Rectal smooth muscle tissue (tissue), 1 donor: Measurements from ENCODE around the gene TAF5L.
"Not testable (repeated sequence)": the region's sequence is repeated elsewhere in the genome, so short reads cannot be mapped to it uniquely, and the experiment has no call there.

ENCODE experiments used
- H3K27ac ChIP-seq: one replicate; pipeline ENCODE4 v1.7.0; 2013; ENCODE audit warnings: low read depth, low read length, inconsistent platforms
- H3K27me3 ChIP-seq: one replicate; pipeline ENCODE4 v1.7.0; 2013; ENCODE audit warnings: low read length; ENCODE audit not compliant: control insufficient read depth, insufficient read depth
- H3K36me3 ChIP-seq: one replicate; pipeline ENCODE4 v1.7.0; 2013; ENCODE audit warnings: low read length; ENCODE audit not compliant: control insufficient read depth, insufficient read depth
- H3K4me1 ChIP-seq: one replicate; pipeline ENCODE4 v1.7.0; 2013; ENCODE audit warnings: low read length; ENCODE audit not compliant: control insufficient read depth, insufficient read depth
- H3K4me3 ChIP-seq: one replicate; pipeline ENCODE4 v1.7.0; 2013; ENCODE audit warnings: low read length
- H3K9ac ChIP-seq: one replicate; pipeline ENCODE4 v1.7.0; 2013; ENCODE audit warnings: low read length

Gene TAF5L

GRCh38 chr1:229637746-229638145, 11.8 kb upstream of the TAF5L start:
- no peaks in the 10 kb centered on the region for H3K4me1 ChIP-seq
- no peak overlapping the region for H3K9ac ChIP-seq
- H3K36me3 ChIP-seq: peaks cover 26% of the 10 kb centered on the region
- H3K27me3 ChIP-seq: no peaks in the 10 kb centered on the region
- H3K4me3 ChIP-seq: no peak overlapping the region
- no peak overlapping the region for H3K27ac ChIP-seq

DNA sequence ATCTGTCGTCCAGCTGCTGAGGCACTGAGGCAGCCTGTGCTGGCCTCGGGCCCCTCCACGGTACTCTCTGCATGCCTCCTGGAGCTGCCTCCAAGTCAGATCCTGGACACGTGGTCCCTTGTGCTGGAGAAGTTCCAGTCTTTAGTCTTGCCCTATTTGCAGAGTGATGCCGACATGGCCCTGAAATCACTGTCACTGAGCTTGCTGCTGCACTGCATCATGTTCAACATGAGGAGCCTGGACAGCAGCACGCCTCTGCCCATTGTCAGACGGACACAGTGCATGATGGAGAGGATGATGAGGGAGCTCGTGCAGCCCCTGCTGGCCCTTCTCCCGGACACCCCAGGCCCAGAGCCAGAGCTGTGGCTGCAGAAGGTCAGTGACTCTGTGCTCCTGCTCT, 10.1 kb upstream of the TAF5L start:
- no peaks in the 10 kb centered on the region for H3K4me1 ChIP-seq
- no peak overlapping the region for H3K9ac ChIP-seq
- H3K4me3 ChIP-seq: no peak overlapping the region
- peaks cover 26% of the 10 kb centered on the region for H3K36me3 ChIP-seq
- H3K27ac ChIP-seq: no peak overlapping the region
- H3K27me3 ChIP-seq: no peaks in the 10 kb centered on the region

DNA sequence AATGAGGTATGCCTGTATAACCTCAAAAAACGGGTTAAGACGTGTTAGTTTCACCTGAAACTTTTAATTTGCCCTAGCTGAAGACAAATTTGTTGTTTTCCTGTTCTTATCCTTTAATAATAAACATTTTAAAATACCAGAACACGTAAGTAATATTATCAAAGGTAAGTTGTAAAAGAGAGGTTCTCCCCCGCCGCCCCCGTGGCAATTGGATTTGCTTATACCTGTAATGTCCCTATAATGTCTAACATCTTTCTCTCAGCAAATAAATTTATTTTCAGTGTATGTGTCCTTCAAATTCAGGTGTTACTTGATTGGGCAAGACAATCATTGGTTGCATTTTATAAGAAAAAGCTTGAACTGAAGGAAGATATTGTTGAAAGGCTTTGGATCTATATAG, 6.0 kb upstream of the TAF5L start:
- H3K27ac ChIP-seq: no peak overlapping the region
- H3K27me3 ChIP-seq: no peaks in the 10 kb centered on the region
- H3K4me3 ChIP-seq: no peak overlapping the region
- H3K36me3 ChIP-seq: peaks cover 19% of the 10 kb centered on the region
- no peak overlapping the region for H3K9ac ChIP-seq
- peaks cover 2% of the 10 kb centered on the region for H3K4me1 ChIP-seq

DNA sequence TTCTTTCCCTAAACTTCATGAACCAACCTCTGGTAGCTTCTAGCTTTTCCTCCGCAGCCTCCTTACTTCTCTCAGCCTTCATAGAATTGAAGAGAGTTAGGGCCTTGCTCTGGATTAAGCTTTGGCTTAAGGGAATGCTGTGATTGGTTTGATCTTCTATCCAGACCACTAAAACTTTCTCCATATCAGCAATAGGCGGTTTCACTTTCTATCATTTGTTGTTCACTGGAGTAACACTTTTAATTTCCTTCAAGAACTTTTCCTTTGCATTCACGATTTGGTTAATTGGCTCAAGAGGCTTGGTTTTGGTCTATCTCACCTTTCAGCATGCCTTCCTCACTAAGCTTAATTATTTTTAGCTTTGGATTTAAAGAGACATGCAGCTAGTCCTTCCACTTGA, 5.2 kb upstream of the TAF5L start:
- no peaks in the 10 kb centered on the region for H3K27me3 ChIP-seq
- no peak overlapping the region for H3K9ac ChIP-seq
- peaks cover 14% of the 10 kb centered on the region for H3K36me3 ChIP-seq
- peaks cover 3% of the 10 kb centered on the region for H3K4me1 ChIP-seq
- no peak overlapping the region for H3K27ac ChIP-seq
- no peak overlapping the region for H3K4me3 ChIP-seq

DNA sequence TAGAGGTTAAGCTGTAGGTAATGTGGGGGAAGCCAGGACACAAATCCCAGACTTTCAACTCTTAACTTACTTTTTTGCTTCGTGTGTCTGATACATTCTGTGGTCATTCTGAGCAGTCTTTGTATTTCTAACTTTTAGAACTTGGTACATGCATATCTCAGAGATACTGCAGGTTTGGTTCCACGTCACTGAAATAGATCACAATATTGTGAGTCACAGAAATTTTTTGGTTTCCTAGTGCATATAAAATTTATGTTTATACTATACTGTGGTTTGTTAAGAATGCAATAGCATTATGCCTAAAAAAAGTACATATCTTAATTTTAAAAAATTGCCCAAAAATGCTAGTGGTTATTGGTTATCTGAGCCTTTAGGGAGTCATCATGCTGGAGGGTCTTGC, 3.3 kb upstream of the TAF5L start:
- Histone ChIP-seq H3K9ac (no peak overlapping the region), H3K4me1 (peaks cover 6% of the 10 kb centered on the region), H3K27ac (no peak overlapping the region), H3K4me3 (no peak overlapping the region), H3K36me3 (no peaks in the 10 kb centered on the region), H3K27me3 (no peaks in the 10 kb centered on the region)

- no peak overlapping the region for H3K27ac ChIP-seq
- H3K27me3 ChIP-seq: no peaks in the 10 kb centered on the region
- H3K9ac ChIP-seq: no peak overlapping the region
Observed at GRCh38 chr1:229627003-229627402, 1.1 kb upstream of the TAF5L start.

GRCh38 chr1:229625071-229625914, 629 bp downstream of the TAF5L start:
- H3K36me3 ChIP-seq: no peaks in the 10 kb centered on the region
- peak overlapping the region; percentile 90 for H3K4me3 ChIP-seq
- peak overlapping the region; percentile 54 for H3K9ac ChIP-seq
- H3K4me1 ChIP-seq: peaks cover 11% of the 10 kb centered on the region
- H3K27me3 ChIP-seq: no peaks in the 10 kb centered on the region
- peak overlapping the region; percentile 82 for H3K27ac ChIP-seq

More at GRCh38 chr1:229627003-229627402, 1.1 kb upstream of the TAF5L start:
- Histone ChIP-seq H3K4me1 (peaks cover 11% of the 10 kb centered on the region), H3K36me3 (no peaks in the 10 kb centered on the region), H3K4me3 (peak overlapping the region; percentile 66)

- Histone ChIP-seq H3K36me3 (no peaks in the 10 kb centered on the region), H3K4me1 (peaks cover 11% of the 10 kb centered on the region), H3K27me3 (no peaks in the 10 kb centered on the region), H3K27ac (no peak overlapping the region), H3K9ac (peak overlapping the region; percentile 7), H3K4me3 (peak overlapping the region; percentile 90)
Observed at GRCh38 chr1:229624521-229625070, 1.3 kb downstream of the TAF5L start.

DNA sequence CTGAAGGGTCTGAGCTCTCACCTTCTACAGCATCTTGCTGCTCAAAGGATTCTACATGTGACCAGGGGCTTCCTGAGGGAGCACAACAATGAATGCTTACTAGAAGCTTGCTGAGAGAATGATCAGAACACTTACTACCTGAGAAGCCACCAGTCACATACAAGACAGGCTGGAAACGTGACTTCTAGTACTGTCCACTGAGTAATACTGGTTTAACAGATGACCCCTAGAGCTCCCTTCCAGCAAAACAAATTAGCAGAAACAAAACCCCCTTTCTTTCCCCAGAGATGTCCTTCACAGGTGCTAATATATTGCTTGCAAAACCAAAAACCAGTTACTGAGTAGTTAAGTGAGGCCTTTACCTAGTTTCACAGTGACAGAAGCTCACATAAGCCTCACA, 2.1 kb downstream of the TAF5L start:
- Histone ChIP-seq H3K27me3 (no peaks in the 10 kb centered on the region), H3K4me3 (no peak overlapping the region), H3K36me3 (no peaks in the 10 kb centered on the region), H3K4me1 (peaks cover 11% of the 10 kb centered on the region), H3K9ac (no peak overlapping the region), H3K27ac (no peak overlapping the region)

GRCh38 chr1:229623225-229623624, 2.7 kb downstream of the TAF5L start:
- Histone ChIP-seq H3K4me1 (peaks cover 11% of the 10 kb centered on the region), H3K9ac (no peak overlapping the region), H3K27ac (no peak overlapping the region), H3K4me3 (no peak overlapping the region), H3K27me3 (no peaks in the 10 kb centered on the region), H3K36me3 (no peaks in the 10 kb centered on the region)

GRCh38 chr1:229622641-229623120, 3.2 kb downstream of the TAF5L start:
- H3K27me3 ChIP-seq, H3K4me3 ChIP-seq, H3K36me3 ChIP-seq, H3K9ac ChIP-seq, H3K27ac ChIP-seq: not testable (repeated sequence)
- H3K4me1 ChIP-seq: peaks cover 11% of the 10 kb centered on the region

DNA sequence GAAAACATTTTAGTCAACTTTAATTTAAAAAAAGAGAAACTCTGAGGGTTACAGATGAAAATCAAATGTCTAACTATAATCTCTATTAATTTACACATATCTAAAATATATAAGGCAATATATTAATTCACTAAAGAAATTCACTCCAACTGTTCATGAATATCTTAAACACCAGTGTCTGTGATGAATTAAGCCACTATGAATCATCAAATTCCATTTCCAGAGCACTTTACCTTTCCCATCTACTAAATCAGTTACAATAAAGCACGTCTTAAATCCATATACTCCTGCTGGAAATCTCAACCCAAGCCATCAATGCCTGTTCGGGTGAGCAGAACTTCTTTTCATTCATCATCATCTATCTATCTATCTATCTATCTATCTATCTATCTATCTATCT, 4.3 kb downstream of the TAF5L start:
- H3K4me3 ChIP-seq: no peak overlapping the region
- no peaks in the 10 kb centered on the region for H3K27me3 ChIP-seq
- H3K9ac ChIP-seq: no peak overlapping the region
- H3K36me3 ChIP-seq: no peaks in the 10 kb centered on the region
- H3K27ac ChIP-seq: no peak overlapping the region
- H3K4me1 ChIP-seq: peaks cover 7% of the 10 kb centered on the region

- Histone ChIP-seq H3K4me3 (no peak overlapping the region), H3K27ac (no peak overlapping the region), H3K4me1 (peaks cover 7% of the 10 kb centered on the region), H3K36me3 (no peaks in the 10 kb centered on the region), H3K9ac (no peak overlapping the region), H3K27me3 (no peaks in the 10 kb centered on the region)
Observed at GRCh38 chr1:229620876-229621275, 5.0 kb downstream of the TAF5L start.
